NCI-H748 (cell line): ENCODE data around the gene ESRRA.
A peak's percentile ranks its signal among the peaks of the same experiment; 100 is the strongest.

Experiments
- DNase-seq: peaks from one replicate; lab custom pipeline; 2025; ENCODE audit not compliant: unreplicated experiment; lab: John Stamatoyannopoulos, UW

The ESRRA gene

GRCh38 chr11:64327375-64327774 lies 22.1 kb downstream of the ESRRA start:
- no peak for DNase-seq

DNA sequence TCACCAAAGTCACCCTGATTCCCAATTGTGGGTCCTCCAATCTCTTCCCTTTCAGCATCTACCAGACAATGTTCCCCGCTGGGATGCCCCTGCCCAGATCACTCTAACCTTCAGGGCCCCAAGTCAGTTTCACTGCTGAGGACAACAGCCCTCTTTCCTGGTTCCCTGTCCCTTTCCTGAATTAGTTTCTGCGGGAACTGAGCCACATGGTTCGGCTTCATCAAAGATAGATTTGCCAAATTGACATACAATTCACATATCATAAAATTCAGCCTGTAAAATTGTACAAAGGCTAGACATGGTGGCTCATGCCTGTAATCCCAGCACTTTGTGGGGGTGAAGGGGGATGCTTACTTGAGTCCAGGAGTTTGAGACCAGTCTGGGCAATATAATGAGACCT lies 22.7 kb downstream of the ESRRA start:
- no peak for DNase-seq

DNA sequence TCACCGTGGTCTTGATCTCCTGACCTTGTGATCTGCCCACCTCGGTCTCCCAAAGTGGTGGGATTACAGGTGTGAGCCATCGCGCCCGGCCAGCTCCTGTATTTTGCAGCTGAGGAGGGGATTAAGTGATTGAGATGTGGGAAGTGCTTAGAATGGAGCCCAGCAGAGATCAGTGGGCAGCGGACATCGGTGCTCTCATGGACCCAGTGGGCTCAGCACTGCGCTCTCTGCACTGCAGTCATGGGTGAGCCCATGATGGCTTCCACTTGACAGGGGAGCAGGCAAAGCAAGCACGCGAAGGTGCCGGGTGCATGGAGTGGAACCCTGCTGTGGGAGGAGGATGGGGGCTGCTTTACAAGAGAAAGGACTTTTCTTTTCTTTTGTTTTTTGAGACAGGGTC lies 25.6 kb downstream of the ESRRA start:
- DNase-seq = no peak

- peak; percentile 11 for DNase-seq
Observed at GRCh38 chr11:64331569-64332371, 26.4 kb downstream of the ESRRA start.

DNA sequence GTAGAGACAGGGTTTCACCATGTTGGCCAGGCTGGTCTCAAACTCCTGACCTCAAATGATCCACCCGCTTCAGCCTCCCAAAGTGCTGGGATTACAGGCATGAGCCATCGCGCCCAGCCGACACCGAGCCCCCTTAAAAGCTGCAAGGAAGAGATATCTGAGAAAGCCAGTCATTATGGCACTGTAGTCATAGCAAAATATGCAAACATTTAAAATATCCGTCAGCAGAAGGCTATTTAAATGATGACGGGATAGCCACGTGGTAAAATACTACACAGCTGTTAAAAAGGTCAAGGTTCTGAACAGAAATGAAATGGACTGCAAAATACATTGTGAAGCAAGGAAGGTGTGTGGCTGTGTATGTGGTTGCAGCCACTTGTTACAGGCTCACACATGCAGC lies 28.2 kb downstream of the ESRRA start:
- no peak for DNase-seq

DNA sequence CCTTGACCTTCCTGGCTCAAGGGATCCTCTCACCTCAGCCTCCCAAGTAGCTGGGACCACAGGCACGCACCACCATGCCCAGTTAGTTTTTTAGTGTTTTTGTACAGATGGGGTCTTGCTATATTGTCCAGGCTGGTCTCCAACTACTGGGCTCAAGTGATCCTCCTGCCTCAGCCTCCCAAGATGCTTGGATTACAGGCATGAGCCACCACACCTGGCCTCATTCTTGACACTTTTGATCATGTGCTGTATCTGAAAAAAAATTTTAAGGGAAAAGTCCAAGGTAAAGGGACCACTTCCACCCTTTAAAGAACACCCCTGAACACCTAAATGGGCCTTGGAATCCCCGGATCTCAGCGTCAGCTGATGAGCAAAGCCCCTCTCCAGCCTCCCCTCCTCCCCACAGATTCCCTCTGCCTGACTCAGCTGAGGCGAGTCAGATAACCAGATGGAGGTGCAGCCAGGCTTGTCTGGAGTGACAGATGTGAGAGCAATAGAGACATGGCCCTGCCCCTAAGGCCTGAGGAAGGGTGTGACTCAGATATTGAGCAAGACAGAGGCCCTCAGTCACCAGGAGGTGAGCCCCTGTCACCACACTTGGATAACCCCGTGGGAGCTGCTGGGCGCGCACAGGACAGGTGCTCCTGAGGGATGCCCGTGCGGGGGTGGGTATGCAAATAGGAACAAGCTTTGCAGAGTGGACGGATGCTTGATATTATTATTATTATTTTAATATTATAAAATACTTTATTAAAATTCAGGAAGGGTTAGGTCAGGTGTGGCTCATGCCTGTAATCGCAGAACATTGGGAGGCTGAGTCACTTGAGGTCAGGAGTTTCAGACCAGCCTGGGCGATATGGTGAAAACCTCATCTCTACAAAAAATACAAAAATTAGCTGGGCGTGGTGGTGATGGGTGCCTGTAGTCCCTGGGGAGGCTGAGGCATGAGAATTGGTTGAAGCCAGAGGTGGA lies 29.7 kb downstream of the ESRRA start:
- no peak for DNase-seq

DNA sequence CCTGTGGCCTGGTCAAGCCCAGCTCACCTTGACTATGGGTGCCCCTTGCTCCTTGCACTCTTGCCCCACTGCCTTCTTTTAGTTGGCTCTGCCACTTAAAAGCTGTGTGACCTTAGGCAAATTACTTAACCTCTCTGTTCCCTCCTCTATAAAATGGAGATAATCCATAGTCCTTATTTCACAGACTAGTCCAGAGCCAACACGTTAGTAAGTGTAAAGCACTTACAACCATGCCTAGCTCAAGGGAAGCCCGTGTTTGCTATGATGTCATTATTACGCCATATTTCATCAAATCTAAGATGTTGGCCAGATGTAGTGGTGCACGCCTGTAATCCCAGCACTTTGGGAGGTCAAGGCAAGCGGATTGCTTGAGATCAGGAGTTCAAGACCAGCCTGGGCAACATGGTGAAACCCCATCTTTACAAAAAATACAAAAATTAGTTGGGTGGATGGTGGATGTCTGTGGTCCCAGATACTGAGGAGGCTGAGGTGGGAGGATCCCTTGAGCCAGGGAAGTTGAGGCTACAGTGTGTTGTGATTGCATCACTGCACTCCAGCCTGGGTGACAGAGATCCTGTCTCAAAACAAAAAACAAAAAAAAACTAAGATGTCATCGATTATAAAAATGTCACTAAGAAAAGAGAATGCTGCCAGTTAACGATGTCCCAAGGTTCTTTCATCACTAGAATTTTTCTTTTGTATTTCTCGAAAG lies 32.4 kb downstream of the ESRRA start:
- no peak for DNase-seq

DNA sequence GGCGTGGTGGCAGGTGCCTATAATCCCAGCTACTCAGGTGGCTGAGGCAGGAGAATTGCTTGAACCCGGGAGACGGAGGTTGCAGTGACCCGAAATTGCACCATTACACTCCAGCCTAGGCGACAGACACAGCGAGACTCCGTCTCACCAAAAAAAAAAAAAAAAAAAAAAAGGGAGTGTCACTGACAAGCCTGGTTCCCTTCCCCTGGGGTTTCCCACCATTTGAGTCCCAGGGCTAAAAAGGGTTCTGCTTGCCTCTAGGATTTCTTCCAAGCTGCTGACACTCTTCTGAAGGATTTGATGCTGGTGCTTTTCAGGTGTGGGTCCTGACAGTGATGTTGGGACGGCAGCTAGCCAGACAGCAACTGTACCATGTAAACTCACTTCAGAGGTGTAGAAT lies 33.4 kb downstream of the ESRRA start:
- DNase-seq = no peak

- no peak for DNase-seq
Observed at GRCh38 chr11:64339286-64339685, 34.0 kb downstream of the ESRRA start.

DNA sequence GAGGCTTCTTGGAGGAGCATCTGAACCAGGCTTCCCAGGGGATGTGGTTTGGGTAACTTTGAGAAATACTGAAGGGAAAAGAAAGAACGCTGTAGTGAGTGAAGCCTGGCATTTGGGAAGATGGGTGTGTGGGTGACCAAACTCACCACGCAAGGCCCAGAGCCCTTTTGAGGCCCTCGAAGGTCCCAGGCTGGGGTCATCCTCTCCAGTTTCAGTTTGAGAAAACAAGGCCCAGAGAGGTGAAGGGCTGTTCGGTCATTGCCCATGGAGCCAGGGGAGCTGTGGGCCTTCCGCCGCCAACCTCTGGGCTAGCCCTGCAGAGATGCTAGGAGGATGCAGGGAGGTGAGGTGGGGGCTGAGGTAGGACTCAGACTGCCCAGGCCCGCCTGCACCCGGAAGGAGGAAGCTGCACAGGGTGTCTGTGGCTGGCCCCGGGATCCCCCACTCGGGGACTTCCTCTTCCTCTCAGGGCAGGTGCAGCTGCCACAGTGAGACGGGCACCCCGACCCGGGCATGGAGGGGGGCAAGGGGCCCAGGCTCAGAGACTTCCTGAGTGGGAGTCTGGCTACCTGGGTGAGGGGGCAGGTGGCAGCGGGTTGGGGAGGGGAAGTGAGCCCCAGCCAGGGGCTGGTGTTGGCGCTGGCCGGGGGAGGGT lies 34.6 kb downstream of the ESRRA start, which contains the start of gene CCDC88B:
TSS of gene CCDC88B (plus strand) at position 451 of the 655 bp plus-strand sequence. CDS start at position 514, 63 bp downstream.
- DNase-seq = no peak

- no peak for DNase-seq
Observed at GRCh38 chr11:64340671-64341335, 35.5 kb downstream of the ESRRA start.

- DNase-seq = no peak
Observed at GRCh38 chr11:64341429-64341828, 36.1 kb downstream of the ESRRA start.

- DNase-seq = peak; percentile 58
Observed at GRCh38 chr11:64341851-64342791, 36.8 kb downstream of the ESRRA start.

GRCh38 chr11:64342869-64343745 lies 37.8 kb downstream of the ESRRA start:
- no peak for DNase-seq

DNA sequence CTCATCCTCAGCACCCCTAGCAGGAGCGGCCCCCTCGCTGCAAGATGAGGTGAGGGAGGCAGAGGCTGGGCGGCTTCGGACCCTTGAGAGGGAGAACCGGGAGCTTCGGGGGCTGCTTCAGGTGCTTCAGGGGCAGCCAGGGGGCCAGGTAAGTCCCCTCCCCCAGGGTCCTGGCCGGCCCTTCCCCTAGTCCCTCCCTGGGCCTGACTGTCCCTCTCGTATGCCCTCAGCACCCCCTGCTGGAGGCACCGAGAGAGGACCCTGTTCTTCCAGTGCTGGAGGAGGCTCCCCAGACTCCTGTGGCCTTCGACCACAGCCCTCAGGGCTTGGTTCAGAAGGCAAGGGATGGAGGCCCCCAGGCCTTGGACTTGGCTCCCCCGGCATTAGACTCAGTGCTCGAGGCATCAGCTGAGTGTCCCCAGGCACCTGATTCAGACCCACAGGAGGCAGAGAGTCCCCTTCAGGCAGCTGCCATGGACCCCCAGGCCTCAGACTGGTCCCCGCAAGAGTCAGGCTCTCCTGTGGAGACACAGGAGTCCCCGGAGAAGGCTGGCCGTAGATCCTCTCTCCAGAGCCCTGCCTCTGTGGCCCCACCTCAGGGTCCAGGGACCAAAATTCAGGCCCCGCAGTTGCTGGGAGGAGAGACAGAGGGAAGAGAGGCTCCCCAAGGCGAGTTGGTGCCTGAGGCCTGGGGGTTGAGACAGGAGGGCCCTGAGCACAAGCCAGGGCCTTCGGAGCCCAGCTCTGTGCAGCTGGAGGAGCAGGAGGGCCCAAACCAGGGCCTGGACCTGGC lies 38.6 kb downstream of the ESRRA start:
- DNase-seq = peak; percentile 25

DNA sequence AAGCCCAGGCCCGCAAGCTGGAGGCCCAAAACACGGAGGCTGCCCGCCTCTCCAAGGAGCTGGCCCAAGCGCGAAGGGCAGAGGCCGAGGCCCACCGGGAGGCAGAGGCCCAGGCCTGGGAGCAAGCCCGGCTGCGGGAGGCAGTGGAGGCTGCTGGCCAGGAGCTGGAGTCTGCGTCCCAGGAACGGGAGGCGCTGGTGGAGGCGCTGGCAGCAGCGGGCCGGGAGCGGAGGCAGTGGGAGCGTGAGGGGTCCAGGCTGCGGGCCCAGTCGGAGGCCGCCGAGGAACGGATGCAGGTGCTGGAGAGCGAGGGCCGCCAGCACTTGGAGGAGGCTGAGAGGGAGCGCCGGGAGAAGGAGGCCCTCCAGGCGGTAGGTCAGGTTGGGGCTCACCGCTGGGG lies 39.5 kb downstream of the ESRRA start:
- no peak for DNase-seq

DNA sequence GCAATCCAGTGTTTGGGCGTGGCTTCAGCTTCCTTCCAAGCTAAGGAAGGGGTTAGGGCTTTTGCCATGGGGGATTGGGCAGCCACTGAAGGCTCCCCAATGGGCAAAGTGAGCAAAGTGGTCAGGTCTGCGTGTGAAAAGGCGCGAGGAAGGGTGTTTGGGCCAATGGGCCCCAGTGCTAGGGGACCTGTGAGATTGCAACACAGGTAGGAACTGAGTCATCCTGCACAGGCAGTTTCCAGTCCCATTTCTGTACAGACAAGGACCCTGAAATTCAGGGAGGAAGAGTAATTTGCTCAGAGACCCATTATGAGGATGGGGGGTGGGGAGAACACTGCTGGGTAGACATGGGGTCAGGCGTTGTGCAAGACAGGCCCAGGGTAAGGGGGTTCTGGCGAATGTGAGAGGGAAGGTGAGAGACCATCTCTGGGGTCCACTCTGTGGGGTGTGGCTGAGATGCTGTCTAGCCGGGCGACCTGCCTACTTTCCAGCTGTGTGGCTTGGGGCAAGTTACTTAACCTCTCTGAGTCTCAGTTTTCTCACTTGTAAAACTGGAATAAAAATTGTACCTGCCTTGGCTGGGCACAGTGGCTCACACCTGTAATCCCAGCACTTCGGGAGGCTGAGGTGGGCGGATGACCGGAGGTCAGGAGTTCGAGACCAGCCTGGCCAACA lies 42.0 kb downstream of the ESRRA start:
- DNase-seq = no peak
